ENCODE data around the gene LRMDA. TPM values are rescaled to one million over a fixed set of nuclear protein-coding genes. Genes with fewer than 3 reads are reported as not detected.

The LRMDA gene
- total RNA-seq, 2 experiments from 2014 or later, result not detected

- Histone ChIP-seq H3K4me3 (ENCODE audit: low read depth, low read length, poor library complexity, severe bottlenecking) (no peak overlapping the region), H2AFZ (ENCODE audit: low read length) (no peak overlapping the region), H3K4me2 (ENCODE audit: low read length) (no peak overlapping the region), H3K9me2 (ENCODE audit: insufficient read depth, low read length) (no peaks in the 10 kb centered on the region), H3K9me3 (ENCODE audit: low read length) (no peaks in the 10 kb centered on the region), H3K4me1 (ENCODE audit: insufficient read depth, low read length, poor library complexity, severe bottlenecking) (no peaks in the 10 kb centered on the region), H3K36me3 (ENCODE audit: insufficient read depth, low read length) (no peaks in the 10 kb centered on the region), H3K27ac (ENCODE audit: low read depth, low read length, poor library complexity, severe bottlenecking) (no peak overlapping the region), H3K79me2 (ENCODE audit: insufficient read depth, low read depth, low read length) (no peaks in the 10 kb centered on the region), H4K20me1 (ENCODE audit: insufficient read depth, low read length) (no peaks in the 10 kb centered on the region)
- BruUV-seq (replicated peaks), result no TSS peak
- TF ChIP-seq, protein P1, sequence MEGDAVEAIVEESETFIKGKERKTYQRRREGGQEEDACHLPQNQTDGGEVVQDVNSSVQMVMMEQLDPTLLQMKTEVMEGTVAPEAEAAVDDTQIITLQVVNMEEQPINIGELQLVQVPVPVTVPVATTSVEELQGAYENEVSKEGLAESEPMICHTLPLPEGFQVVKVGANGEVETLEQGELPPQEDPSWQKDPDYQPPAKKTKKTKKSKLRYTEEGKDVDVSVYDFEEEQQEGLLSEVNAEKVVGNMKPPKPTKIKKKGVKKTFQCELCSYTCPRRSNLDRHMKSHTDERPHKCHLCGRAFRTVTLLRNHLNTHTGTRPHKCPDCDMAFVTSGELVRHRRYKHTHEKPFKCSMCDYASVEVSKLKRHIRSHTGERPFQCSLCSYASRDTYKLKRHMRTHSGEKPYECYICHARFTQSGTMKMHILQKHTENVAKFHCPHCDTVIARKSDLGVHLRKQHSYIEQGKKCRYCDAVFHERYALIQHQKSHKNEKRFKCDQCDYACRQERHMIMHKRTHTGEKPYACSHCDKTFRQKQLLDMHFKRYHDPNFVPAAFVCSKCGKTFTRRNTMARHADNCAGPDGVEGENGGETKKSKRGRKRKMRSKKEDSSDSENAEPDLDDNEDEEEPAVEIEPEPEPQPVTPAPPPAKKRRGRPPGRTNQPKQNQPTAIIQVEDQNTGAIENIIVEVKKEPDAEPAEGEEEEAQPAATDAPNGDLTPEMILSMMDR (conservative IDR thresholded peaks at IDR 0.05; ENCODE audit: low read length), result no peak
- TF ChIP-seq EZH2phosphoT487 (IDR thresholded peaks at IDR 0.05; ENCODE audit: borderline replicate concordance, low read depth, low read length), result no peak
- ChIA-PET CTCF (ENCODE audit: unreplicated experiment) (no interaction called here), POLR2A (no interaction called here)
- no peak for DNase-seq (ENCODE audit: low spot score)
- intact Hi-C loops (cut with micrococcal nuclease; ENCODE audit: unreplicated experiment), result no loop called here
These were observed 654.8 kb downstream of the LRMDA start for GRCh38 chr10:76086170-76086760.

DNA sequence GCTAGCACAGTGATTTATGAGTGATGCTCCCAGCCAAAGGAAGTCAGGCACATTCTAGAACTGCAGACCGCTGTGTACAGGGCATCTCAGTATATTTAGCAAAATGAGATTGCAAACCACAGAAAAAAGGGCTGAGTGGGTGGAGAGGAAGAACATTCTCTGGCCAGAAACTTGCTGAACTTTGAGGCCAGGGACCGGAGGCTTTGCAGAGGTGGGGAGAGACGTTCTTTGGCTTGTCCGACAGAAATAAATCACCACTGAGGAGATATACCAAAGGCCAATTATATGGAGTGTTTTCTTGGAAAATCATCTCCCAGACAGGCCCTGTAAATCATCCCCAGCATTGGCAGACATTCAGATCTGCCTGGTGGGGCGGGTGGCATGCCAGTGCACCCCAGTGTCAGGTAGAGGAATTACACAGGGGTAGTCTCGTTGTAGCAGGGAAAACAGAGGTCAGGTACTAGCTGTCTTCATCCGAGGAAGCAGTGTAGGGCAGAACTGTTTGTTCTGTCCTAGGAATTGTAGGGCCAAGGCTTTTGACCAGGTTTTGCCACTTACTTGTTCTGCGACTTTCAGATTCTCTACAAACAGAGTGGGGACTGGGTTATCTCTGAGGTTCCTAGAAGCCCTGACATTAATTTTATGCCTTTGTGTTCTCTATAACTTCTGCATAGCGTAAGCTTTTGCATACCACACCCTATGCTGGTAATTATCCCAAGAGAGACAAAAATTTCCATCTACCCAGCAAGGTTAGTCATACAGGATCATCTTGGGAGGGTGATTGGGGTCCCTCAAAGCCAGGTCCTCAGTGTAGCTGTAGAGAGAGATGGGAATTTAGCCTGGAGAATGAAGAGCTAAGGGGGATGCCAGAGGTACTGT lies 655.6 kb downstream of the LRMDA start:
- no peak for DNase-seq (ENCODE audit: low spot score)
- POLR2A ChIA-PET, result no interaction called here
- no peaks in the 10 kb centered on the region for H3K4me1 ChIP-seq (ENCODE audit: insufficient read depth, low read length, poor library complexity, severe bottlenecking)
- H3K4me2 ChIP-seq (ENCODE audit: low read length), result no peak overlapping the region
- H3K36me3 ChIP-seq (ENCODE audit: insufficient read depth, low read length), result no peaks in the 10 kb centered on the region
- CTCF ChIA-PET (ENCODE audit: unreplicated experiment), result no interaction called here
- no peaks in the 10 kb centered on the region for H3K79me2 ChIP-seq (ENCODE audit: insufficient read depth, low read depth, low read length)
- TF ChIP-seq, protein P1 (conservative IDR thresholded peaks at IDR 0.05; ENCODE audit: low read length), result peak; percentile 59
- no peak for TF ChIP-seq EZH2phosphoT487 (IDR thresholded peaks at IDR 0.05; ENCODE audit: borderline replicate concordance, low read depth, low read length)
- H2AFZ ChIP-seq (ENCODE audit: low read length), result no peak overlapping the region
- no peaks in the 10 kb centered on the region for H3K9me2 ChIP-seq (ENCODE audit: insufficient read depth, low read length)
- no peaks in the 10 kb centered on the region for H3K9me3 ChIP-seq (ENCODE audit: low read length)
- no peak overlapping the region for H3K27ac ChIP-seq (ENCODE audit: low read depth, low read length, poor library complexity, severe bottlenecking)
- intact Hi-C loops (cut with micrococcal nuclease; ENCODE audit: unreplicated experiment), result no loop called here
- no peak overlapping the region for H3K4me3 ChIP-seq (ENCODE audit: low read depth, low read length, poor library complexity, severe bottlenecking)
- no peaks in the 10 kb centered on the region for H4K20me1 ChIP-seq (ENCODE audit: insufficient read depth, low read length)
- BruUV-seq (replicated peaks), result no TSS peak

GRCh38 chr10:76088008-76088407 lies 656.6 kb downstream of the LRMDA start:
- CTCF ChIA-PET (ENCODE audit: unreplicated experiment), result no interaction called here
- H3K36me3 ChIP-seq (ENCODE audit: insufficient read depth, low read length), result no peaks in the 10 kb centered on the region
- no peaks in the 10 kb centered on the region for H4K20me1 ChIP-seq (ENCODE audit: insufficient read depth, low read length)
- intact Hi-C loops (cut with micrococcal nuclease; ENCODE audit: unreplicated experiment), result no loop called here
- H3K9me2 ChIP-seq (ENCODE audit: insufficient read depth, low read length), result no peaks in the 10 kb centered on the region
- H3K27ac ChIP-seq (ENCODE audit: low read depth, low read length, poor library complexity, severe bottlenecking), result no peak overlapping the region
- TF ChIP-seq, protein P1 (conservative IDR thresholded peaks at IDR 0.05; ENCODE audit: low read length), result no peak
- TF ChIP-seq EZH2phosphoT487 (IDR thresholded peaks at IDR 0.05; ENCODE audit: borderline replicate concordance, low read depth, low read length), result no peak
- no peaks in the 10 kb centered on the region for H3K4me1 ChIP-seq (ENCODE audit: insufficient read depth, low read length, poor library complexity, severe bottlenecking)
- H3K4me2 ChIP-seq (ENCODE audit: low read length), result no peak overlapping the region
- no peak overlapping the region for H2AFZ ChIP-seq (ENCODE audit: low read length)
- no TSS peak for BruUV-seq (replicated peaks)
- H3K9me3 ChIP-seq (ENCODE audit: low read length), result no peaks in the 10 kb centered on the region
- no peak overlapping the region for H3K4me3 ChIP-seq (ENCODE audit: low read depth, low read length, poor library complexity, severe bottlenecking)
- POLR2A ChIA-PET, result no interaction called here
- no peak for DNase-seq (ENCODE audit: low spot score)
- H3K79me2 ChIP-seq (ENCODE audit: insufficient read depth, low read depth, low read length), result no peaks in the 10 kb centered on the region

Data from OCI-LY7 (cell line).